ENCODE results near the gene PIANP.

- TF ChIP-seq, protein P1, sequence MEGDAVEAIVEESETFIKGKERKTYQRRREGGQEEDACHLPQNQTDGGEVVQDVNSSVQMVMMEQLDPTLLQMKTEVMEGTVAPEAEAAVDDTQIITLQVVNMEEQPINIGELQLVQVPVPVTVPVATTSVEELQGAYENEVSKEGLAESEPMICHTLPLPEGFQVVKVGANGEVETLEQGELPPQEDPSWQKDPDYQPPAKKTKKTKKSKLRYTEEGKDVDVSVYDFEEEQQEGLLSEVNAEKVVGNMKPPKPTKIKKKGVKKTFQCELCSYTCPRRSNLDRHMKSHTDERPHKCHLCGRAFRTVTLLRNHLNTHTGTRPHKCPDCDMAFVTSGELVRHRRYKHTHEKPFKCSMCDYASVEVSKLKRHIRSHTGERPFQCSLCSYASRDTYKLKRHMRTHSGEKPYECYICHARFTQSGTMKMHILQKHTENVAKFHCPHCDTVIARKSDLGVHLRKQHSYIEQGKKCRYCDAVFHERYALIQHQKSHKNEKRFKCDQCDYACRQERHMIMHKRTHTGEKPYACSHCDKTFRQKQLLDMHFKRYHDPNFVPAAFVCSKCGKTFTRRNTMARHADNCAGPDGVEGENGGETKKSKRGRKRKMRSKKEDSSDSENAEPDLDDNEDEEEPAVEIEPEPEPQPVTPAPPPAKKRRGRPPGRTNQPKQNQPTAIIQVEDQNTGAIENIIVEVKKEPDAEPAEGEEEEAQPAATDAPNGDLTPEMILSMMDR (IDR thresholded peaks at IDR 0.05; ENCODE audit: low read depth, low read length), result no peak
- TF ChIP-seq POLR2A (IDR thresholded peaks at IDR 0.05; ENCODE audit: extremely low read depth, insufficient read length) (no peak), MAX (IDR thresholded peaks at IDR 0.05; ENCODE audit: low read depth, low read length) (no peak)
Observed at GRCh38 chr12:6736754-6737153, 36.1 kb upstream of the PIANP start.
